WTC11 (cell line): ENCODE results near the gene SYT5.

ENCODE experiments used
- CREM ChIP-seq: sonication (generic); formaldehyde crosslinking; IDR thresholded peaks from 2 replicates; pipeline ENCODE4 v1.8.1; 2022; ENCODE audit warnings: mild to moderate bottlenecking, missing genetic modification reagents, moderate library complexity
- CTCF ChIP-seq: fragments of 200-600 bp; IDR thresholded peaks from 2 replicates; pipeline ENCODE4 v1.8.0; 2022; ENCODE audit warnings: antibody characterized with exemption
- NR2C2 ChIP-seq: sonication (generic); formaldehyde crosslinking; IDR thresholded peaks from 2 replicates; pipeline ENCODE4 v1.8.0; 2022; ENCODE audit warnings: mild to moderate bottlenecking, missing genetic modification reagents
- ZBTB43 ChIP-seq: sonication (generic); formaldehyde crosslinking; IDR thresholded peaks from 2 replicates; pipeline ENCODE4 v1.8.1; 2023; ENCODE audit warnings: mild to moderate bottlenecking, missing genetic modification reagents
- ZNF416 ChIP-seq: fragments of 250-450 bp; sonication (Bioruptor Pico); IDR thresholded peaks from 2 replicates; pipeline ENCODE4 v1.9.0; 2021; ENCODE audit warnings: mild to moderate bottlenecking, inconsistent platforms
- ZNF512 ChIP-seq: sonication (generic); formaldehyde crosslinking; IDR thresholded peaks from 2 replicates; pipeline ENCODE4 v1.8.1; 2022; ENCODE audit warnings: missing genetic modification reagents, borderline replicate concordance

- TF ChIP-seq CREM (CRISPR knock-in tag) = no peak
- TF ChIP-seq ZNF512 = no peak
- no peak for TF ChIP-seq NR2C2 (CRISPR knock-in tag)
- no peak for TF ChIP-seq CTCF
- no peak for TF ChIP-seq ZBTB43 (CRISPR knock-in tag)
- no peak for TF ChIP-seq ZNF416 (CRISPR knock-in tag)
These were observed 26.8 kb upstream of the SYT5 start for GRCh38 chr19:55206664-55207500.
